ENCODE measurements around the gene USP32.

DNA sequence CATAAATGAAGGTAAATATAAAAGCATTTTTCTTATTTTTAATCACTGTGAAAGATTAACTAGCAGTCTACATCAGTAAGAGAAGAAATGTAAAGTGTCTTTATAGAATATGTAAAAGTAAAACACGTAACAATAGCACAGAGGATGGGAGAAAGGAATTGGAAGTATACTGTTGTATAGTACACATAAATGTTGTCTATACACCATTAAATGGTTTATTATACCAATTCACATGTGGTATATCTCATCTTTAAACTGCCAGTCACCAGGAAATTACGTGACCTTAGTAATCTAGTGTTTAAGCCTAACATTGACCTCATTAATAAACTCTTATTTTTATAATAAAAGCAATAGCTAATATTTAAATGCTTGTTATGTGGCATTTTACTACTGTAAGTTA lies 87.4 kb downstream of the USP32 start:
- TF ChIP-seq, protein P1, sequence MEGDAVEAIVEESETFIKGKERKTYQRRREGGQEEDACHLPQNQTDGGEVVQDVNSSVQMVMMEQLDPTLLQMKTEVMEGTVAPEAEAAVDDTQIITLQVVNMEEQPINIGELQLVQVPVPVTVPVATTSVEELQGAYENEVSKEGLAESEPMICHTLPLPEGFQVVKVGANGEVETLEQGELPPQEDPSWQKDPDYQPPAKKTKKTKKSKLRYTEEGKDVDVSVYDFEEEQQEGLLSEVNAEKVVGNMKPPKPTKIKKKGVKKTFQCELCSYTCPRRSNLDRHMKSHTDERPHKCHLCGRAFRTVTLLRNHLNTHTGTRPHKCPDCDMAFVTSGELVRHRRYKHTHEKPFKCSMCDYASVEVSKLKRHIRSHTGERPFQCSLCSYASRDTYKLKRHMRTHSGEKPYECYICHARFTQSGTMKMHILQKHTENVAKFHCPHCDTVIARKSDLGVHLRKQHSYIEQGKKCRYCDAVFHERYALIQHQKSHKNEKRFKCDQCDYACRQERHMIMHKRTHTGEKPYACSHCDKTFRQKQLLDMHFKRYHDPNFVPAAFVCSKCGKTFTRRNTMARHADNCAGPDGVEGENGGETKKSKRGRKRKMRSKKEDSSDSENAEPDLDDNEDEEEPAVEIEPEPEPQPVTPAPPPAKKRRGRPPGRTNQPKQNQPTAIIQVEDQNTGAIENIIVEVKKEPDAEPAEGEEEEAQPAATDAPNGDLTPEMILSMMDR (conservative IDR thresholded peaks at IDR 0.05): no peak
- no peak for TF ChIP-seq EZH2 (IDR thresholded peaks at IDR 0.05; ENCODE audit: low read depth)
